Inferior parietal cortex (tissue), 1 donor: ENCODE results near the gene SLC4A1AP.
A peak's percentile ranks its signal among the peaks of the same experiment; 100 is the strongest.
"Not testable (repeated sequence)": the region's sequence is repeated elsewhere in the genome, so short reads cannot be mapped to it uniquely, and the experiment has no call there.

Experiments used
- DNase-seq: peaks from one replicate; pipeline ENCODE4 v3.0.0-alpha.2; 2016; ENCODE audit errors: extremely low spot score

Gene SLC4A1AP, protein sequence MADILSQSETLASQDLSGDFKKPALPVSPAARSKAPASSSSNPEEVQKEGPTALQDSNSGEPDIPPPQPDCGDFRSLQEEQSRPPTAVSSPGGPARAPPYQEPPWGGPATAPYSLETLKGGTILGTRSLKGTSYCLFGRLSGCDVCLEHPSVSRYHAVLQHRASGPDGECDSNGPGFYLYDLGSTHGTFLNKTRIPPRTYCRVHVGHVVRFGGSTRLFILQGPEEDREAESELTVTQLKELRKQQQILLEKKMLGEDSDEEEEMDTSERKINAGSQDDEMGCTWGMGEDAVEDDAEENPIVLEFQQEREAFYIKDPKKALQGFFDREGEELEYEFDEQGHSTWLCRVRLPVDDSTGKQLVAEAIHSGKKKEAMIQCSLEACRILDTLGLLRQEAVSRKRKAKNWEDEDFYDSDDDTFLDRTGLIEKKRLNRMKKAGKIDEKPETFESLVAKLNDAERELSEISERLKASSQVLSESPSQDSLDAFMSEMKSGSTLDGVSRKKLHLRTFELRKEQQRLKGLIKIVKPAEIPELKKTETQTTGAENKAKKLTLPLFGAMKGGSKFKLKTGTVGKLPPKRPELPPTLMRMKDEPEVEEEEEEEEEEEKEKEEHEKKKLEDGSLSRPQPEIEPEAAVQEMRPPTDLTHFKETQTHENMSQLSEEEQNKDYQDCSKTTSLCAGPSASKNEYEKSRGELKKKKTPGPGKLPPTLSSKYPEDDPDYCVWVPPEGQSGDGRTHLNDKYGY

DNA sequence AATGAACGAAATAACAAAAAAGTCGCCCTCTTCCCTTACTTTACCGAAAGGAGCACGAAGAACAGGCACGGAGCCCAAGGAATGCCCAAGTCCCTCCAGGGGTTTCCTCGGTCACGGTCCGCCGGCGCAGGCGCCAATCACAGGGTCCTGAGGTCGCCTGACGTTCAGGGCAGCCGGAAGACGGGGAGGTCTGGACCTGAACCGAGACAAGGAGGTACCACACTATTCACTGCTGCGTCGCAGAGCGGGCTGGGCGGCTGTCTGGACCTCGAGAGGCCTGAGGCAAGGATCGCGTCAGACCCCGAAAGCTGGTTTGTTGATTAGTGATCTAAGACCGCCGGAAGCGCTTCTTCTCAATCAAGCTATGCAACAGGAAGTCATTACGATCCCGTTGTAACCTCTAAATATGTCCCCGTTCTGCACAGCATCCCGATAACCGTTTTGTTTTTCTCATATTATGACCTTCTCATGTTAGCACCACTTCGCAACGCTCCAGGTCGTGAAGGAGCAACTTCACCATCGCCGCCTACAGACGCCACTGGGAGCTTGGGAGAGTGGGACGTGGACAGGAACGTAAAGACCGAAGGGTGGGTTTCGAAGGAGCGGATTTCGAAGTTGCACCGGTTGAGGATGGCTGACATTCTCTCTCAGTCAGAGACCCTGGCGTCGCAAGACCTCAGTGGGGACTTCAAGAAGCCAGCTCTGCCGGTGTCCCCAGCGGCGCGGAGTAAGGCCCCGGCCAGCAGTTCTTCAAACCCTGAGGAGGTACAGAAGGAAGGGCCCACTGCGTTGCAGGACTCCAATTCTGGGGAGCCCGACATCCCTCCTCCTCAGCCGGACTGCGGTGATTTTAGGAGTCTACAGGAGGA lies at the start of gene SLC4A1AP, which contains the start of gene SUPT7L:
Gene SLC4A1AP, plus strand, starts transcription at position 605 of the 869 bp plus-strand sequence. Its CDS starts 26 bp downstream, at position 631.
Gene SUPT7L, minus strand, starts transcription at position 330 of the 869 bp plus-strand sequence. CDS start 1,422 bp downstream, outside the sequence.
- peak; percentile 92 for DNase-seq

DNA sequence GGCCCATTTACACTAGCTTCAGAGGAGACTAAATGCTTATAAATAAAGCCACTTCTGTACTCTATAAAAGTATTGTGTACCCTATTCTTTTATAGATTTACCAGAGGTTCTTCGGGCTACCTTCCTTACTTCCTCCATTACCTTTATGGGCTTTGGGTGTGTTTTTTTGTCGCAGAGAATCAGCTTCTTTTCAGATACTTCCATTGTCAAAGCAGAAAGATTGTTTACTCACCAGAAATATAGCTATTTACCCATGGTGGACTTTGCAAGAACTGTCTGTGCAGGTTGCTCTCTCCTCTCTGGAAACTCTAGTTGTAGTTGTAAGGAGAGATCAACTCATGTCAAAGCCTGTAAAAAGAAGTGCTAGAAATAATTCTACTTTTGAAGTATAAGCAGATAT lies 49.7 kb upstream of the SLC4A1AP start:
- DNase-seq: no peak

DNA sequence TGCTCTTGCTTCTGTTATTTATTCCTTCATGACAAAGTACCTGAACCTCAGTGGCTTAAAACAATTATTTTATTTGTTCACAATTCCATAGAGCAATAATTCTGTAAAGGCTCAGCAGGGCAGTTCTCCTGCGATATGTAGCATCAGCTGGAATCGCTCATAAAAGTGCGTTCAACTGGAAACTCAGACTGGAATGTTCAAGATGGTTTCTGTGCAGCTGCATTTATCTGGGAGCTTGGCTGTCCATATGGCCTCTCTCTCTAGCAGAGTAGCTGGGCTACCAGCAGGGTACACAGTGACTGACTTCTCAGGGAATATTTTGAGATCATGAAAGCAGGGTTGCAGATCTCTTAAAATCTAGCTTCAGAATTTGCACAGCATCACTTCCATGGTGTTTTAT lies 48.4 kb upstream of the SLC4A1AP start:
- DNase-seq: no peak

- no peak for DNase-seq
Observed at GRCh38 chr2:27621524-27621923, 42.2 kb upstream of the SLC4A1AP start.

GRCh38 chr2:27622921-27623384 lies 40.7 kb upstream of the SLC4A1AP start:
- DNase-seq: no peak

GRCh38 chr2:27624943-27625342 lies 38.7 kb upstream of the SLC4A1AP start:
- no peak for DNase-seq

DNA sequence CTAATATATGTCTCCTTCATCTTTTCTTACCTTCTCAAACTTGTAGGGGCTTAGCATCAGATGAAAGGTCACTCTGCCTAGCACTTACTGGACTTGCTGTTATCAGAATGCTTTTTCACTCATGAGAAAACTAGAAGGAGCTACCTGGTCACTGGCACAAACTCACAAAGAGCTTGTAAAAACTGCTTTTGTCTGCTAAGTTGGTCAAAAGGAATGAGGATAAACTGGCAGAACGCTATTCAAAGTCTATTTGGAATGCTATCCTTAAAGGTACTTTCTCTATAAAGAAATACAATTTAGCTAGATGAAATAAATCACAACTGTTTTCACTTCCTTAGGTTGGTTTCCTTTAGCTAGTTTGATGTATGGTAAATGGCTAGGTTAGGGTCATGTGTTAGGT lies 37.4 kb upstream of the SLC4A1AP start:
- DNase-seq: not testable (repeated sequence)

GRCh38 chr2:27626921-27627320 lies 36.8 kb upstream of the SLC4A1AP start:
- not testable (repeated sequence) for DNase-seq

DNA sequence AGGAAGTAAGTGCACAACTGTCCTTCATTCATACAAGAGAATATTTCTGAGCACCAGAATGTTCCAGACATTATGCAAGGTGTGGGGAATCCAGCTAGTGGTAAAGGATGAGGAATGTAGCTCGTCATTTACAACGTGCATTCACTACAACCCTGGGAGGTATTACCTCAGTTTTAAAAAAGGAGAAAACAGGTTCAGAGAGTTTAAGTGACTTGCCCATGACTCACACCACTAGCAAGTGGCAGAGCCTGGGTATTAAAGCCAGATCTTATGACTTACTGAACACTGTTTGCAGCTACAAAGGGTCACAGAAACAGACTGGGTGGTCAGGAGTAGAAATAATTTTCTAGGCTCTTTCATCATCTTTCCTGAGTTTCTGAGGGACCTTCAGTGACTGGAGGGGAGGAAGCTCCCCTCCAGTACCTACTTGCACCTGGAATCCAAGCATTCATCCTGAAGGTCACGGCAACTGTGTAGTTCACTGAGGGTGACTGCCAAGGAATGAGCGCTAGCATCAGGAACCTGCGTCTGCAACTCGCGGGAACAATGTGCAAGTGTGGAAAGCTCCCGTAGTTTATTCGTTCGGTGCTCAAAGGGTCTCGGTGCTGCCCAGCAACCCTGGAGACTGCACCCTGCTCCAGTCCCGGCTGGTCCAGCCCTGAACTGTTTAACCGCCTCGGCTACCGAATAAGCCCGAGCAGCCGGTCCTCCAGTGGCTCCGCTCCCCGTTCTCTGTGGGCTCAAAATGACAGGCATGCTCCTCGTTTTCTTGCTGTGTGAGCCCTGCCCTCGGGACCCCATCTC lies 35.5 kb upstream of the SLC4A1AP start:
- DNase-seq: peak; percentile 14

DNA sequence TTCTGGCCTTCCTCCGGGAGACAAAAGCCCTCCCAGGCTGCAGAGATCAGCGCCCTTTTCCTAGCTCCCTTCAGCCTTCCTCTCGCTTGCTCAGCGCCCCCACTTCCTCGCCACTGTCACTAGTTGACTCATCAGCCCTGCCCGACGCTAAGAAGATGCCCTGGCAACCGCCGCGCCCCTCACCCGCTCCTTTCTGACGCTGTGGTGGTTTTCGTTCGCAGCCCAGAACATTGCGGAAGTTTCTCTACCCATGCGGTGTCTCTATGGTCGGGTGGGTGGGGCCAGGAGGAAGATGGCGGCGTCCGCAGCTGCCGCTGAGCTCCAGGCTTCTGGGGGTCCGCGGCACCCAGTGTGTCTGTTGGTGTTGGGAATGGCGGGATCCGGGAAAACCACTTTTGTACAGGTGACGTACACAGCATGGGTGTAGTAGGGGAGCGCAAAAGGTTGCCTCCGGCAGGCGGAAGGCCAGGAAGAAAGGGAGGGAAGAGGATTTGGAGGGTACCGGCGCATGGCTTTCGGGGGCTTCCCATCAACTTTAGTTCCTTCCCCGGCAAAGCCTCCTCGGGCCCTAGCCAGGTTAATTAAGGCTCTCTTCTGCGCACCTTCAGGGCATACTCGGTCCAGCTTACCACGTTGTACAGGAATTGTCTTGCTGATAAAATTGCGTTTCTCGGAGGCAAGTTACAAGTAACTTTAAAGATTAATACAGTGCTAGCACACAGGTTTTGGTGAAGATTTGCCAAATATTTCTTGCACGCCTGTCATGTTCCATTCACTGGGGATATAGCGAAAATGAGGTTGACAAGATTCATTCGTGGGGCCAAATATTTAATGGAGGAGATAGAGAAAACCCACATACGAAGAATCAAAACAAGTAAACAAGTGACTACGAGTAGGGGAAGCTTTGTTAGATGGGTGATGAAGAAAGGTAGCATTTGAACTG lies 34.7 kb upstream of the SLC4A1AP start, which contains the start of the genes CCDC121 and GPN1:
Gene CCDC121, minus strand, starts transcription at position 246 of the 943 bp plus-strand sequence. CDS start 1,213 bp downstream, outside the sequence.
Gene GPN1, plus strand, starts transcription at position 284 of the 943 bp plus-strand sequence. Its CDS starts 9 bp downstream, at position 293.
- DNase-seq: peak; percentile 83

- not testable (repeated sequence) for DNase-seq
Observed at GRCh38 chr2:27630257-27630656, 33.4 kb upstream of the SLC4A1AP start.

- DNase-seq: no peak
Observed at GRCh38 chr2:27634291-27634690, 29.4 kb upstream of the SLC4A1AP start.

GRCh38 chr2:27636766-27637165 lies 26.9 kb upstream of the SLC4A1AP start:
- DNase-seq: no peak

GRCh38 chr2:27638037-27638637 lies 25.6 kb upstream of the SLC4A1AP start:
- no peak for DNase-seq

GRCh38 chr2:27638709-27639108 lies 25.0 kb upstream of the SLC4A1AP start:
- no peak for DNase-seq

- no peak for DNase-seq
Observed at GRCh38 chr2:27640722-27641245, 22.9 kb upstream of the SLC4A1AP start.

GRCh38 chr2:27645197-27645596 lies 18.5 kb upstream of the SLC4A1AP start:
- DNase-seq: no peak

DNA sequence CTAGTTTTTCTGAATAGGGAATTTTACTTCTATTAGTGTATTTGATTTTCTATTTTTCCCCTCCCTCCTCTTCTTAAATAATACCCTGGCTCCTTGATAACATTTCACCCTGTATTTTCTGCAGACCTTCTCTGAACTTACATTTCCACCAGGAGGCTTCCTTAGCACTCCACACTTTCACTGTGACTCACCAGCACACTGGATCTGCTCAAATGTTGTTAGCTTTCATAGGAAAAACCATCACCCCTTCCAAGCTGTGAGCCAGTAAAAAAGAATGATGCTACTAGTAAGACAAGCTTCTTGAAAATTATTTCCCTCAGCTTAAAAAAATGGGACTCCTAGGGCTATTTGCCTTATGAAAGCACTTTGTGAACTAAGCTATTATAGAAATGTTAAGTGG lies 16.4 kb upstream of the SLC4A1AP start:
- no peak for DNase-seq

- DNase-seq: no peak
Observed at GRCh38 chr2:27647737-27648136, 16.0 kb upstream of the SLC4A1AP start.
